K562 (cell line): ENCODE results near the gene INSR. TPM values are rescaled to one million over a fixed set of nuclear protein-coding genes. Genes with fewer than 3 reads are reported as not detected.

Source experiments
- ATAC-seq: fragments of 200-7000 bp; cut with Tn5 transposase; 3 replicates; pipeline ENCODE4 v1.9.1; 2020; ENCODE audit warnings: moderate library complexity
- BruUV-seq: library from RNA; stranded (reverse); fragments of 400-500 nt; replicated peaks from 2 replicates; lab custom pipeline; 2021; lab: Mats Ljungman, UMichigan
- CTCF ChIA-PET: fragments of 300-600 bp; formaldehyde crosslinking; extraction: SDS; loops from one replicate; lab custom pipeline; 2021; ENCODE audit warnings: low intra/inter-chr PET ratio; lab: Yijun Ruan, JAX
- POLR2A ChIA-PET: fragments of 300-600, 350-650 bp; sonication (Branson Sonifier 250); formaldehyde crosslinking; extraction: SDS; loops from one replicate; lab custom pipeline; 2021; ENCODE audit warnings: antibody characterized with exemption, inconsistent platforms; lab: Yijun Ruan, JAX
- DNase-seq, 4 experiments: peaks; one replicate each; pipeline versions ENCODE4 v3.0.0 to v3.0.0-alpha.2; 2011 to 2018; ENCODE audit warnings: low spot score in 3 of 4, mixed read lengths in 3 of 4; ENCODE audit errors: extremely low read depth in 1 of 4
- FAIRE-seq: peaks from 2 replicates; lab custom pipeline; 2011; peaks lifted over from hg19 to GRCh38; lab: Jason Lieb, UNC
- H2AFZ ChIP-seq: 2 replicates; pipeline ENCODE4 v1.6.0; 2011; ENCODE audit warnings: low read depth, low read length, control low read depth, inconsistent platforms
- H3K27ac ChIP-seq: fragments of 200-600 bp; 3 replicates; pipeline ENCODE4 v1.8.0; 2011; ENCODE audit warnings: low read depth, mild to moderate bottlenecking, control low read depth, inconsistent platforms, low read length, moderate library complexity, mixed read lengths; ENCODE audit errors: extremely low read depth
- H3K27me3 ChIP-seq, 2 experiments: fragments of 300-600 bp in 1 of 2; 2 replicates in 1 of 2; 3 replicates in 1 of 2; pipeline versions ENCODE4 v1.6.0 to v1.8.0; 2011; ENCODE audit warnings: inconsistent platforms in 2 of 2, low read length in 2 of 2, mild to moderate bottlenecking in 1 of 2, mixed read lengths in 1 of 2, moderate library complexity in 1 of 2; ENCODE audit not compliant: control insufficient read depth in 2 of 2, insufficient read depth in 2 of 2
- H3K36me3 ChIP-seq: fragments of 300-600 bp; 3 replicates; pipeline ENCODE4 v1.8.0; 2011; ENCODE audit warnings: mild to moderate bottlenecking, low read length, inconsistent platforms; ENCODE audit not compliant: control insufficient read depth, insufficient read depth
- H3K4me1 ChIP-seq, 2 experiments: fragments of 200-600 bp in 1 of 2; replicated peaks in 1 of 2; 2 replicates in 1 of 2; 3 replicates in 1 of 2; pipeline versions ENCODE4 v1.5.1 to v1.8.0; 2011; ENCODE audit warnings: inconsistent platforms in 2 of 2, low read length in 2 of 2, mild to moderate bottlenecking in 1 of 2, mixed read lengths in 1 of 2, moderate library complexity in 1 of 2; ENCODE audit not compliant: control insufficient read depth in 2 of 2, insufficient read depth in 2 of 2
- H3K4me2 ChIP-seq: 2 replicates; pipeline ENCODE4 v1.6.1; 2011; ENCODE audit warnings: low read length, control low read depth, inconsistent platforms, mixed read lengths; ENCODE audit not compliant: insufficient read depth
- H3K4me3 ChIP-seq: fragments of 200-600 bp; sonication (generic), shearing (Covaris generic); 2 replicates; pipeline ENCODE4 v1.5.1; 2016; ENCODE audit warnings: control low read depth, inconsistent platforms
- H3K79me2 ChIP-seq: fragments of 200-600 bp; 3 replicates; pipeline ENCODE4 v1.8.0; 2011; ENCODE audit warnings: low read length, inconsistent platforms; ENCODE audit not compliant: control insufficient read depth, insufficient read depth
- H3K9ac ChIP-seq, 2 experiments: 2 replicates each; pipeline versions ENCODE4 v1.6.0 to v1.6.1; 2011; ENCODE audit warnings: low read depth in 2 of 2, low read length in 2 of 2, control low read depth in 1 of 2, inconsistent platforms in 1 of 2, mild to moderate bottlenecking in 1 of 2, mixed read lengths in 1 of 2; ENCODE audit not compliant: insufficient read depth in 1 of 2
- H3K9me1 ChIP-seq: one replicate; pipeline ENCODE4 v1.6.0; 2011; ENCODE audit warnings: inconsistent platforms, mild to moderate bottlenecking, low read length, moderate library complexity; ENCODE audit not compliant: control insufficient read depth, insufficient read depth
- H3K9me3 ChIP-seq: replicated peaks from 2 replicates; pipeline ENCODE4 v1.5.1; 2011; ENCODE audit warnings: low read depth, low read length, inconsistent platforms; ENCODE audit not compliant: control insufficient read depth, insufficient read depth
- H4K20me1 ChIP-seq: replicated peaks from 2 replicates; pipeline ENCODE4 v1.6.1; 2011; ENCODE audit warnings: low read length, inconsistent platforms, mixed read lengths; ENCODE audit not compliant: control insufficient read depth, insufficient read depth
- FOXM1 ChIP-seq, 2 experiments: fragments of 450-650 bp in 1 of 2; sonication (generic) in 1 of 2; formaldehyde crosslinking in 1 of 2; IDR thresholded peaks; 2 replicates each; pipeline versions ENCODE4 v1.6.1 to v1.9.0; 2017 to 2022; ENCODE audit warnings: low read depth in 2 of 2, mild to moderate bottlenecking in 2 of 2, missing genetic modification reagents in 1 of 2, moderate library complexity in 1 of 2
- MCM3 ChIP-seq: fragments of 450-650 bp; IDR thresholded peaks from 2 replicates; pipeline ENCODE4 v1.6.1; 2016
- PATZ1 ChIP-seq: fragments of 250-450 bp; sonication (Bioruptor Pico); IDR thresholded peaks from 2 replicates; pipeline ENCODE4 v1.5.0; 2020; ENCODE audit warnings: mild to moderate bottlenecking, borderline replicate concordance
- POU5F1 ChIP-seq: fragments of 150-350 bp; IDR thresholded peaks from 2 replicates; pipeline ENCODE4 v1.6.1; 2014; ENCODE audit warnings: borderline replicate concordance, low read length, low read depth, mild to moderate bottlenecking; ENCODE audit not compliant: partially characterized antibody
- RNF219 ChIP-seq: fragments of 250-450 bp; sonication (Bioruptor Pico); IDR thresholded peaks from 2 replicates; pipeline ENCODE4 v1.5.0; 2022; ENCODE audit warnings: mild to moderate bottlenecking
- SRSF1 ChIP-seq: fragments of 200-400 bp; formaldehyde crosslinking; IDR thresholded peaks from 2 replicates; pipeline ENCODE4 v1.6.1; 2017; ENCODE audit warnings: mild to moderate bottlenecking, low read depth, low read length, moderate library complexity
- ZNF561 ChIP-seq: fragments of 450-650 bp; formaldehyde crosslinking; conservative IDR thresholded peaks from 2 replicates; pipeline ENCODE4 v1.4.0; 2020; ENCODE audit warnings: mild to moderate bottlenecking, moderate library complexity
- WGBS: fragments of 100-300 bp; shearing (Covaris generic); methylation state at CpG from one replicate; pipeline ENCODE4 v1.1.6; 2016; ENCODE audit warnings: low coverage, mixed read lengths; ENCODE audit not compliant: insufficient coverage; ENCODE audit errors: missing lambda C conversion rate; 5-methylcytosine and 5-hydroxymethylcytosine counted together
- in situ Hi-C: fragments of 300-500 bp; cut with MboI; formaldehyde crosslinking; loops from 4 replicates; pipeline ENCODE4 v1.15.0; 2018; ENCODE audit warnings: inconsistent platforms, mixed read lengths
- intact Hi-C: fragments of 100-400 bp; cut with micrococcal nuclease; formaldehyde crosslinking; loops from 2 replicates; pipeline ENCODE4 v1.14.2; 2022
- polyA plus RNA-seq, 8 experiments: library from polyadenylated mRNA; depleted of rRNA in 4 of 8; stranded (reverse) in 5 of 8; unstranded in 3 of 8; fragments of >200 nt; fragmentation: Nextera tagmentation in 2 of 8; fragmentation: Illumina TruSeq in 1 of 8; extraction: Ambion mirVana in 2 of 8; extraction: Trizol in 1 of 8; gene quantifications; 2 replicates each; pipeline versions ENCODE4 v1.2.1 to v1.2.3, GENCODE V29; 2011 to 2014; ENCODE audit warnings: inconsistent platforms in 1 of 8, missing spikeins in 1 of 8
- total RNA-seq, 7 experiments: library from RNA; depleted of rRNA in 6 of 7; stranded (reverse); fragments of >200 nt in 6 of 7; fragmentation: Illumina TruSeq in 2 of 7; extraction: Trizol in 2 of 7; gene quantifications; 2 replicates each; pipeline versions ENCODE4 v1.2.1 to v1.2.3, GENCODE V29; 2011 to 2021; ENCODE audit warnings: low replicate concordance in 1 of 7

Gene INSR
- total and polyA plus RNA-seq, 9 of the 15 experiments (the other 6 are each of a cell fraction or from before 2014, with no cell fraction given), result 0.04 to 0.88 (median 0.41) TPM

DNA sequence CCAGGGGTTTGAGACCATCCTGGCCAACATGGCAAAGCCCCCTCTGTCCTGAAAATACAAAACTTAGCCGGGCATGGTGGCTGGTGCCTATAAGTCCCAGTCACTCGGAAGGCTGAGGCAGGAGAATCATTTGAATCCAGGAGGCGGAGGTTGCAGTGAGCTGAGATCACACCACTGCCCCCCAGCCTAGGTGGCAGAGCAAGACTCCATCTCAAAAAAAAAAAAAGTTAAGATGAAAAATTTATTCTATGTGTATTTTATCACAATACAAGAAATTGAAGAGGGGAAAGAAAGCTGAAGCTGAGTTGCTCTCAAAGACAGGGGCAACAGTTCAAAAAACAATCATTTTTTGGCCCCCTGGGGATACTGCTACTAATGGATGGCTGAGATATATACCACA lies 31.1 kb downstream of the INSR start:
- Histone ChIP-seq H3K9me3 (no peaks in the 10 kb centered on the region), H2AFZ (no peak overlapping the region), H4K20me1 (0 out of 2 replicates have a peak, but pooled peaks cover 5% of the 10 kb centered on the region), H3K4me1 (no peaks in the 10 kb centered on the region), H3K27ac (no peak overlapping the region), H3K4me2 (no peak overlapping the region), H3K9me1 (no peaks in the 10 kb centered on the region), H3K27me3 (peaks cover 13 to 36% of the 10 kb centered on the region in 2 experiments; a peak in 4 of 5 replicates), H3K9ac (no peak overlapping the region), H3K4me3 (no peak overlapping the region), H3K36me3 (no peaks in the 10 kb centered on the region), H3K79me2 (no peaks in the 10 kb centered on the region)
- no peak for TF ChIP-seq FOXM1 (IDR thresholded peaks at IDR 0.05; ENCODE audit: low read depth)
- TF ChIP-seq FOXM1 (CRISPR knock-in tag; IDR thresholded peaks at IDR 0.05; ENCODE audit: low read depth), result no peak
- in situ Hi-C loops (no loop called here), intact Hi-C loops (no loop called here)
- FAIRE-seq (no peak), ATAC-seq (no peak), DNase-seq (no peak)
- POLR2A ChIA-PET, result no interaction called here
- BruUV-seq, result no TSS peak
- 3% methylated on average over 3 of the region's 3 CpGs for WGBS
- CTCF ChIA-PET, result no interaction called here

DNA sequence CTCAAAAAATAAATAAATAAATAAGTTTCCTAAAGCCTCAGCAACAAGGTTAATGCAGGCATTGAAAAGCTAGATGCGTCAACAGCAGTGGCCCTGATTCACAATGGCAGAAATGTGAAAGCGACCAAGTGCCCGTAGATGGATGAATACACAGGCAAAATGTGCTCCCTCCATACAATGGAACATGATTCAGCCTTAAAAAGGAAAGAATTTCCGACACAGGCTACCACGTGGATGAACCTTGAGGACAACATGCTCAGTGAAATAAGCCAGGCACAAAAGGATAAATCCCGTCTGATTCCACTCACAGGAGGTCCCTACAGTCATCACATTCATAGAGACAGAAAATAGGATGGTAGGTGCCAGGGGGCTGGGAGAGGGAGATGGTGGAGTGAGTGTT lies 31.7 kb downstream of the INSR start:
- DNase-seq (no peak), FAIRE-seq (no peak), ATAC-seq (no peak)
- H4K20me1 ChIP-seq, result 0 out of 2 replicates have a peak, but pooled peaks cover 3% of the 10 kb centered on the region
- 2% methylated on average over 6 of the region's 6 CpGs for WGBS
- H3K4me1 ChIP-seq, result no peaks in the 10 kb centered on the region
- no peak overlapping the region for H2AFZ ChIP-seq
- no peak overlapping the region for H3K4me2 ChIP-seq
- intact Hi-C loops, result no loop called here
- H3K9me3 ChIP-seq, result no peaks in the 10 kb centered on the region
- in situ Hi-C loops, result no loop called here
- ChIA-PET CTCF (no interaction called here), POLR2A (no interaction called here)
- BruUV-seq, result no TSS peak
- no peak overlapping the region for H3K4me3 ChIP-seq
- no peaks in the 10 kb centered on the region for H3K79me2 ChIP-seq
- H3K9me1 ChIP-seq, result no peaks in the 10 kb centered on the region
- H3K9ac ChIP-seq, result no peak overlapping the region
- H3K27ac ChIP-seq, result no peak overlapping the region
- H3K36me3 ChIP-seq, result no peaks in the 10 kb centered on the region
- peaks cover 13 to 31% of the 10 kb centered on the region in 2 experiments; a peak in 4 of 5 replicates for H3K27me3 ChIP-seq
- TF ChIP-seq MCM3 (no peak), PATZ1 (CRISPR knock-in tag) (no peak), POU5F1 (no peak), SRSF1 (no peak), ZNF561 (CRISPR knock-in tag) (no peak), RNF219 (CRISPR knock-in tag) (no peak)
